ENCODE results near the gene LPAR2. TPM values are rescaled to one million over a fixed set of nuclear protein-coding genes. Genes with fewer than 3 reads are reported as not detected.

Gene LPAR2
- polyA plus RNA-seq, 3 donors: 21.6 to 34.5 (median 31.0) TPM

DNA sequence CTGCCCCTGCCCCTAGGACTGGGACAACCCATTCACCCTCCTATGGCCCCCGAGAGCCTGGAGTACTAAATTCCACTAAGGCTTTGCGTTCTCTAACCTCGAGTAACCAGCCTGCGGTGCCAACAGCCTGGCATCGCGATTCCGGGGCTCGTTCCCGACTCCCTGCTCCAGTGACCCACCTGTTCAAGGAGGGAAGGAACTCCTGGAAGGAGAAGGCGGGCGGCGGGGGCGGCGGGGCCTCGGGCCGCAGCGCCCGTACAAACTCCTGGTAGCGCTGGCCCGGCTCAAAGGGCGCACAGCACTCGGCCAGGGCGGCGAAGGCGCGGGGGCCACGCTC, 9.1 kb upstream of the LPAR2 start:
- no peak for DNase-seq (ENCODE audit: extremely low read depth in 1 of 11, low read depth in 9 of 11, low spot score in 4 of 11)

DNA sequence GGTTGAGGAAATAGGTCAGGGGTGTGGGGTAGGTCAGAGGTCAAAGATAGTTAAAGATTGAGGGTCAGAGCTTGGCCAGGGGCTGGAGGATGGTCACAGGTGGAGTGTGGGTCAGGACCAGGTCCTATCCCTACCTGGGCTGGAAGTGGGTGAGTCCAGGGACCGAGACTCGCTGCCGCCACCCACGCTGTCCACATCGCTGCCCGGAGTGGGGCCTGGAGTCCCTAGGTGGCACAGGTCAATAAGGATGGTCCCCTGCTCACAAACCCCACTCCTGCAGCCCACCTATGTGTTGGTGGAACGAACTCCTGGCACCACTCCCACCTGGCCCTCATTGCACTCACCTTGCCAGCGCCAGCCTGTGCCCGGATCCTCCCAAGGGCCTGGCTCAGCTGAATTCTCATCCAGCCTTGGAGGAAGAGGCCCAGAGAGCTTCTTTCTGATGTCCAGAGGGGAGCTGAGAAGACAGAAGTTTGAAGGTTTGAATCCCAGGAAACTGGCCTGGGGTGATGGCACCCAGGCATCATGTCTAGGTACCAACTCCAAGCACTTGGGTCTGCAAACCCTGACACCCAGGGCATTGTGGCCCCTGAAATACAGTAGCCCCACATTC, 8.7 kb upstream of the LPAR2 start:
- DNase-seq (ENCODE audit: extremely low read depth in 1 of 11, low read depth in 9 of 11, low spot score in 4 of 11): no peak

DNA sequence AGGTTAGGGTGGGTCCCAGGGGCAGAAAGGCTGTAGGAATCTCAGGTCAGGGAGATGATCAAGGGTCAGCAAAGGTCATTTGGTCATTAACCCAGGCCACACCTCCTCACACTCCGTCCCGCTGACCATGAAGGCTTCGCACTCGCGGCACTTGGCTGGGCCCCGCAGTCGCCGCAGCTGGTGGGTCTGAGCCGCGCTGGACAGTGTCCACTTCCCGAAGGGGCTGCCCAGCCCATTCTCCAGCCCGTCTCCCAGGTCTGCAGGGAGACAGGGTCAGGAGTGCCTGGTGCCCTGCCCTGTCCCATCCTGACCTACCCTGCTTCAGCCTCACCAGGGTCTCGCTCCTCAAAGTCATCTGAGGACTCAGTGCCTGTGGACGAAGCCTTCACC, 7.3 kb upstream of the LPAR2 start:
- DNase-seq (ENCODE audit: extremely low read depth in 1 of 11, low read depth in 9 of 11, low spot score in 4 of 11): no peak

DNA sequence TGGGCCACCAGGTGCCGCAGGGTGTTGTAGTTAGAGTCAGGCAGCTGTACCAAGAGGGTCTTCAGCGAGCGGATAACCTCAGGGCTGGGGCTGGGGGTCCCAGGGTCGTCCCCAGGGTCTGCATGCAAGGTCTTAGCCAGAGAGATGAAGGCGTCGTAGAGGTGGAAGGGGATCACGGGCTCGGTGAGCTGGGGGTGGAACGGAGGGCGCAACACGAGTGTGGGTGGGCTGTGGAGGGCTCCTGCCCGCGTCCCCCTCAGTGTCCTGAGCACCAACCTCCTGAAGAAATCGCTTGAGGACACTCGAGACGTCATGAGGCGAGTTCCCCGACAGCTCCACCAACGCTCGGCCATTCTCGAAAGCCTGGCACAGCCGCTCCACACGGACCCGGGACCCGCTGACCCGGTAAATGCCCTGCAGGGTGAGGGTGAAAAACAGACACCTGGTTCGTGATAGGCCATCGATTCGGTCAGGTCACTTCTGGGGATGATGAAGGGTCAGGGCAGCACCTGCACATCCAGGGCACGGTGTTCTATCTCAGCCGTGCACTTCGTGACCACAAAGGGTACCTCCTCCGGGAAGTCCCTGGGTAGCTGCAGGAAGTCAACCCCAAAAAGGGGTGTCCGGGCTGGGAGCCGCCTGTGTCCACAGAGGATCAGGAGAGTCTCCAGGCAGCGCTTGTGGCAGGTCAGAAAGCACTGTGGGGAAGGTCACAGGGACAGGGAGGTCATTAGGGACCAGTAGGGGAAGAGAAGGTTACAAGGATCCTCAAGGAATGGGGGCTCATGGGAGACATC, 6.7 kb upstream of the LPAR2 start:
- DNase-seq (ENCODE audit: extremely low read depth in 1 of 11, low read depth in 9 of 11, low spot score in 4 of 11): no peak

DNA sequence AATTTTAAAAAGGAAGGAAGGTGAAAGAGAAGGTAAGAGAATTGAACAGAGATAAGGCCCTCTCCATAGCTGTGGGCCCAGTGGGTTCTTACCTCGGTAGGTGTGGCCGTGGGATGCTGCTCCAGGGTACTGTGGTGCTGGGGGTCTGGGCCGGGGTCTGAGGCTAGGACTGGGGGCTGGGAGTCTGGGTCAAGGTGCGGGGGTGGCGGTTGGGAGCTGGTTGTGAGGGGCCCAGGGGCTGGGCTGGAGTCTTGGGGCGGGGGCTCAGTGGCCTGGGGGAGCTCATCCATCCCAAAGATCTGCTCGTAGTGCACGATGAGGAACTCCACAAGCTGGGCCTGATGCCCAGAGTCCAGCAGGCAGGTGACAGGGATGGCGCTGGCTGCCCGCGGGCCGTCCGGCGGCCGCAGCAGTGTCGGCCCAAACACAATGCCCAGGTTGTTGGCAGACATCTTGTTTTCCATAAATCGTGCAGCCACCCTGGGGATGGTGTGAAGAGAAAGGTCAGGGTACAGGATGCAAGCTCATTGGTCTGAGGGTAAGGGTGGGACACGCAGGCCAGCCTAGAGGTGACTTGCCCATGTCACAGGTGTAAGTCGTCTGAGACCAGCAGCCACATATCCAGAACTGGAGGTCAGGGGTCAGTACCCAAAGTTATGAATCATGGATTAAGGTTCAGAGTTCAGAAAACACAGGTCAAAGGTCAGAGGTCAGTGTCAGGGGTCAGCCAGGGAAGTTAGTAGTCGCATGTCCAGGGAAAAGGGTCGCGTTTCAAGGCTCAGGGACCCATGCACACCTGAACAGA, 5.9 kb upstream of the LPAR2 start:
- DNase-seq (ENCODE audit: extremely low read depth in 1 of 11, low read depth in 9 of 11, low spot score in 4 of 11): no peak

DNA sequence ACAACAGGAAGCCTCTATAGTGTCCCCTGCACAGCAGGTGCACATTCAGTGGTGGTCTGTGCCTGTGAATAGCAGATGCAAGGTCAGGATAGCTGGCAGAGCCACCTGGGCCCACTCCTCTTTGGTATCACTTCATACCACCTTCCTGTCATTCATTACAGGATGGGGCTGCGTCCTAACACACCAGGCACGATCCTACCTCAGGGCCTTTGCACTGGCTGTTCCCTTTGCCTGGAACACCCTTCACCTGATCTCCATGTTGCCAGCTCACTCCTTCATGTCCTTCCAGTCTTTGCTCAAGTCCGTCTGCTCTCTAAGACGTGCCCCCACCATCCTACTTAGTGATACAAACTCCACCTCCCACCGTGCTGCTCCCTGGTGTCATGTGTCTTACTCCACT, 4.6 kb upstream of the LPAR2 start:
- no peak for DNase-seq (ENCODE audit: extremely low read depth in 1 of 11, low read depth in 9 of 11, low spot score in 4 of 11)

DNA sequence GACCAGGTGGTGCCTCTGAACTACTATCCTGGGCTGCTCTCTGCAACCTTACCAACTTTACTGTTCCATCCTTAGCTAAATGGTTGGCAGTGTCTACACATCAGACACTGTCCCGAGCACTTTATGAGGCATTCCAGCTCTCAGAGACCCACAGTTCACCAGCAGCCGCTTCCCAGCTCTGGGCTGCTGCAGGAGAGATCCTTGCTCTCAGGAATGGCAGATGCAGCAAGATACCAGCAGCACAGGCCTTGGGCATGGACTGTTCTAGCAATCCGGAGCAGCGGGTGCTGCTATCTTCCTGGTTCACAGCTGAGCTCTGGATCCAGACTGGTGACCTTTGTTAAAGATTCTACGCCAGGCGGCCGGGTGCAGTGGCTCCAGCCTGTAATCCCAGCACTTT, 3.3 kb upstream of the LPAR2 start:
- no peak for DNase-seq (ENCODE audit: extremely low read depth in 1 of 11, low read depth in 9 of 11, low spot score in 4 of 11)

DNA sequence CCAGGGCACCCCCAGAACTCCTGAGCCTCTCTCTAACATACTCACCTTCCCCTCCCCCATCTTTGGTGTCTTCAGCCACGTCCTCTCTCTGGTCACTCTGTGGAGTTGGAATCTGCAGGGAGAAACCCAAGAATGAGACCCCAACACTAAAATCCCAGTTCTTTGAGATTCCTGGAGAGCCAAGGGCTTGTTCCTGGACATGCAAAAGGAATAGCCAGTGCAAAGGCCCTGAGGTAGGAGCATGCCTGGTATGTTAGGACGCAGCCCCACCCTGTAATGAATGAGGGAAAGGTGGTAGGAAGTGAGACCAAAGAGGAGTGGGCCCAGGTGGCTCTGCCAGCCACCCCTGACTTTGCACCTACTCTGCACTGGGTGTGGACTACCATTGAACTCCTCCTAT, 2.4 kb upstream of the LPAR2 start:
- no peak for DNase-seq (ENCODE audit: extremely low read depth in 1 of 11, low read depth in 9 of 11, low spot score in 4 of 11)

DNA sequence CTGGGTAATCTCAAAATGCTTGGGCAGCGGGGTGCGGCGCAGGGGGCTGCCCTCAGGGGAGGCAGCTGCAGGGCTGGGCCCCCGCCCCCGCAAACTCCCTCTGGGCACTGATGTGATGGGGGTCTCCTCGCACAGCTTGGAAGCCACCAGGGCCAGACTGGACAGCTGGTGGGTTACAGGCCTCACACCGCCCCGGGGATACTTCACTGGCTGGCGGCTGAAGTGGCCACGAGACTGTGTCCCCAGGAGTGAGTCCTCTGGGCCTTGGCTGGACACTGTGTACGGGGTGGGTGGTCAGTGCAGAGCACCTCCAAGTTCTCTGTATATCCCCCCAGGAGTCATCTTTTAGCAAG, 2.0 kb upstream of the LPAR2 start:
- no peak for DNase-seq (ENCODE audit: extremely low read depth in 1 of 11, low read depth in 9 of 11, low spot score in 4 of 11)

DNA sequence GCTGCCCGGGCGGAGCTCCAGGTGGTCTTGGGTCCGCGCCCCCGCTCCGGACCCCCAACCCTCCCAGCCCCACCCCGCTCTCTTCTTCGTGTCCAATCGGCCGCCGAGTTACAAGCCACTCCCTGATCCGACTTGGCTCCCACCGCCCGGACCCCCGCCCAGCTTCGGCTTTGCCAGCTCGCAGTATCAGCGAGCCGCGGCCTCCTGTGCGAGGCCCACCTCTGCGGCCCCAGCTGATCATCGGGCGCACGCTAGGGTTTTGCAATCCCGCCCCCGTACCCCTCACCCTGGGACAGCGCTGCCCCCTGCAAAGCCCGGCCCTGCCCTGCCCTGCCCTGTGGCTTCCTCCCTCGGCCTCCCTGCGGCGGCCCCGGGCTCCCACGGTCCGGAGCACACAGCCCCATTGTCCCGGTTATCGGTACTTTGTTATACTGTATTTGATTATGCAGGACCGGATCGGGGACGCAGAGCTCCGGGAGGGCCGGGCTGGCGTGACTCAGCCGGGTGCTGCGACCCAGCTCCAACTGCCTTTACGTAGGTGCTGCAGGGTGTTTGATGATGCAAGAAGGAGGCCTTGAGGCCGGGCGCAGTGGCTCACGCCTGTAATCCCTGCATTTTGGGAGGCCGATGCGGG, 598 bp upstream of the LPAR2 start:
- DNase-seq (ENCODE audit: extremely low read depth in 1 of 11, low read depth in 9 of 11, low spot score in 4 of 11): peak in 5 of 11 donors; percentile 53 to 76 (median 57)

DNA sequence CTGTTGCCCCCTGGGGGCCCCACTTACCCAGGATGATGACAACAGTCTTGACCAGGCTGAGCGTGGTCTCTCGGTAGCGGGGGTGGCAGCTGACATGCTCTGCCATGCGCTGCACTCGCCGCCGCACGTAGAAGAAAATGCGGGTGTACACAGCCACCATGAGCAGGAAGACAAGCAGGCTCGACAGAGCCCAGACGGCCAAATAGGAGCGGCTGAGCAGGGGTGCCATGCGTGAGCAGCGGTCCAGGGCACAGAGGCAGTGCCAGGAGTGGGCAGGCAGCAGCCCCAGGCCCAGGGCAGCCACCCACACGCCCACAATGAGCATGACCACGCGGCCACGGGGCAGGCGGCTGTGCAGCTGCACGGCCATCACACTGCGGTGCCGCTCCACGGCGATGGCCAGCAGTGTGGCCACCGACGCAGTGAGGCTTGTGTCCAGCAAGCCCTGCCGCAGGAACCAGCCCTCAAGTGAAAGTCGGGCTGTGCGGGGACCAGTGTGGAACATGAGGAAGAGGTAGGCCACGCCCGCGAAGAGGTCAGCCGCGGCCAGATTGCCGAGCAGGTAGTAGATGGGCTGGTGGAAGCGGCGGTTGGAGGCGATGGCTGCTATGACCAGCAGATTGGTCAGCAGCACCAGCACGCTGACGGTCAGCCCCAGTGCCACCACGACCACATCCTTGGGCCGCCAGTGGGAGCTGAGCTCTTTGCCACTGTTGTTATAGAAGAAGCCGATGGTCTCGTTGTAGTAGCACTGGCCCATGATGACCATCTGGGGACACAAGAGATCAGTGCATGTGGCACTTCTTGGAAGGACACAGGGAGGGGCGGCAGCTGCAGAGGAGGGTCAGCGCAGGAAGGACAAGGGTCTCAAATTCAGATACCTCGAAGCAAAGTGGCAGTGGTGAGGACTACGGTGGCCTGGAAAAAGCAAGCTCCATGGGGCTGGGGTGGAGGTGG, 1.2 kb downstream of the LPAR2 start:
- DNase-seq (ENCODE audit: extremely low read depth in 1 of 11, low read depth in 9 of 11, low spot score in 4 of 11): no peak

DNA sequence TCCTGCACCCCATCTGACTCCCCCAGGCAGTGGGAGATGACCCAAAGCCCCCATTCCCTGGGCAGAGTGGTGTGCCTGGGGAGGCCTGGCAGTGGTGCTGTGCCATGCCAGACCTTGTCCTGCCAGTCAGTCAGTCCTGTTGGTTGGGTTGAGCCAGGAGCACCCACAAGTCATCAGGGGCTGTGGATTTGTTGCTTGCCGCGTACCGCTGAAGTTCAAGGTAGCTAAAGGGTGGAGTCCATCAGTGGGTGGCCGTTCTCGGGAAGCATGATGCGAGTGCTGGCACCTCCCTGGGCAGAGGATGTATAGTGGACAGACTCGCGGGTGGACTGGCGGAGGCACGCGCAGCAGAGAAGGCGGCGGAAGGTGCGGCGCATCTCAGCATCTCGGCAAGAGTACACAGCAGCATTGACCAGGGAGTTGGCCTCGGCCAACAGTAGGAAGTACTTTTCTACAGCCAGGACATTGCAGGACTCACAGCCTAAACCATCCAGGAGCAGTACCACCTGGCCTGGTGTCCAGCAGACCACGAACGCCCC, 3.9 kb downstream of the LPAR2 start:
- DNase-seq (ENCODE audit: extremely low read depth in 1 of 11, low read depth in 9 of 11, low spot score in 4 of 11): no peak

DNA sequence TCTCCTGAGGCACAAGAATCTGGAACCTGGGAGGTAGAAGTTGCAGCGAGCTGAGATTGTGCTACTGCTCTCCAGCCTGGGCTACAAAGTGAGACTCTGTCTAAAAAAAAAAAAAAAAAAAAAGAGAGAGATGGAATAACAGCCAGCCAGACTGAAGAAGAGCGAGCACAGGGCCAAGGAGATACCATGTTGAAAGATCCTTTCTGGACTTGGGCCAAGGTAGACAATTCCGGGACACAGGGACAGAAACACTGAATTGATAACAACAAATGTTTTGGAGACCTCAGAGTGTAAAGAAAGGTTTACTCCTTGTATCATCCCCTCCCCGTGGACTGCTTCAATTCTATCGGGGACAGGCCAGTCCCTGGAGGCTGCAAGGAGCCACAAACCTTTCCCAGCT, 4.6 kb downstream of the LPAR2 start:
- no peak for DNase-seq (ENCODE audit: extremely low read depth in 1 of 11, low read depth in 9 of 11, low spot score in 4 of 11)

DNA sequence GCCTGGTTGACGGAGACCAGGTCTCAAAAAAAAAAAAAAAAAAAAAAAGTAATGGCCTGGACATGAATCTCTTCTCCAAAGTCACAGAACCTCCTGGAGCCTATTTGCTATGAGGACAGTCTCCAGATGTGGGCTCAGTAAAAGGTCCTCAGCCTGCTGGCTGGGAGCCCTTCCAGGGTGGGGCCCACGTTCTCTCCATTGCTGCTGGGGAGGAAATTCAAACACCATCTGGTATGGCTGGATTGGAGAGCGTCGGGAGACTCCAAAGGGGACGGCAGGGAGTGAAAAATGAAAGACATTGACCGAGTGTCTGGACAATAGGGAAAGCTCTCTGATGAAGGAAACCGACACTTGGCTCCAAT, 8.2 kb downstream of the LPAR2 start:
- DNase-seq (ENCODE audit: extremely low read depth in 1 of 11, low read depth in 9 of 11, low spot score in 4 of 11): no peak

DNA sequence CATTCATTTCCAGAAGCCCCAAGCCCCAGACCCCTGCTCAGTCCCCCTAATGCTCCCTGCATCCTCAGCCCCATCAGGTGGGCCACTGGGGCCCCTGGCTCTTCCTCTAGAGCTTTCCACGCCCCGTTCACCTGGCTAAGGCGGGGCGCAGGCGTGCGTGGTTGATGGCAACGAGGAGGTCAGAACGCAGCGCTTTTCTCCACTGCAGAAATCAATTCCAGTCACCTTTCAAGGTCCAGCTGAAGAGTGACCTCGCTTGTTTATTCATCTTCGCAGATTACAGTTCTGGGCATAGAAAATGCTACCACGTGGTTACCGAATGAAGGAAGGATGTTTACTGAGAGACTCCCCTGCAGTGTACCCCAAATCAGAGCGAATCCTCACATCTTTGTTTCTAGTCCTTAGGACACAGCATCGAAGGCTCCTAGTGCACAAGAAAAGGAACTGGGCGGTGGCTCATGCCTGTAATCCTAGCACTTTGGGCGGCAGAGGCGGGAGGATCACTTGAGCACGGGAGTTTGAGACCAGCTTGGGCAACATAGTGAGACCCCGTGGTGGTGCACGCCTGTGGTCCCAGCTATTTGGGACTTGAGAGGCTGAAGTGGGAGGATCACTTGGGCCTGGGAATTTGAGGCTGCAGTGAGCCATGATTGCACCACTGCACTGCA, 8.7 kb downstream of the LPAR2 start:
- DNase-seq (ENCODE audit: extremely low read depth in 1 of 11, low read depth in 9 of 11, low spot score in 4 of 11): no peak

DNA sequence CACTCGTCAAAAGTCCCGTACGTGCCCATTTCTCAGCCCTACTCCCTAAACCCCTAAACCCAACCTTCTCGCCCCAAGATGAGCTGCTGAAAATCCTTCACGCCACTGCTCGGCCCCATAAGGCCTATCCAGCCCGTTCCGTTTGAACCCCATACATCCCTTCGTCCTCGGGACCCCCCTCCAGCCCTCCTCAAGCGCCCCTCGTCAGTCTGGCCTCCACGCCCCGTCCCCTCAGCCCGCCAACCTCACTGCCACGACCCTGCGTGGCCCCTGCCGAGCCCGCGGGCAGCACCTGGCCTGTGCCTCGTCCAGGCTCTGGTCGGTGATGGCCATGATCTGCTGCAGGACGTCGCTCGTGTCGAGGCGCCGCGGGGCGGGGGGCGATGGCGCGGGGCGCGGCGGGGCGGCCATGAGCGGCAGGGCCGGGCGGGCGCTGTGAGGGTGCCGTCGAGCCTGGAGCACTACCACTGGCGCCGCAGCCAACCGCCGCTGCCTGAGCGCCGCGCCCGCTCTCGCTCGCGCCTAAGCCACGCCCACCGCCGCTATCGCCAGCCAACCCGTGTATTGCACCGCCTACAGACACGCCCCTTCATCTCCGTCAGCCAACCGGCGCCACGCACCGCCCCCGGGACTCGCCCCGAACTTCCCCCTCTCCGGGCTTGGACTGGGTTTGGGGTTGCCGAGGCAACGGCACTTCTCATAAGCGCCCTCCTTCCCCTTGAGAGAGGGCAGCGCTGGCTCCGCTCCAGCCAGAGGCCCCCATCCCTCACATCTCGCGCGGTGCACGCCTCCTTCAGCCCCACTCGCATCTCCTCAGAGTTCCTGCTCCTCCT, 9.6 kb downstream of the LPAR2 start, which contains the start of gene PBX4:
Gene PBX4, minus strand, starts transcription at position 469 of the 833 bp plus-strand sequence. Its CDS starts 58 bp downstream, at position 411.
- DNase-seq (ENCODE audit: extremely low read depth in 1 of 11, low read depth in 9 of 11, low spot score in 4 of 11): peak; percentile 77 to 93 (median 92)

DNA sequence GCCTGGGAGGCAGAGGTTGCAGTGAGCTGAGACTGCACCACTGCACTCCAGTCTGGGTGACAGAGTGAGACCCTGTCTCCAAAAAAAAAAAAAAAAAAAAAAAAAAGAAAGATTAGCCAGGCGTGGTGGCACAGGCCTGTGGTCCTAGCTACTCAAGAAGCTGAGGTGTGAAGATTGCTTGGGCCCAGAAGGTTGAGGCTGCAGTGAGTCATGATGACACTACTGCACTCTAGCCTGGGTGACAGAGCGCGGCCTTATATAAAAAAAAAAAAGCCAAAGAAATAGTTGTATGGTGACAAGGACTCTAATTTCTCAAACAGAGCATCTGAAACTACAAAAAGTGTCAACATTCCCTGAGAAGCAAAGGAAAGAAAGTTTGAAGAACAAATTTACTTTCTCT, 12.9 kb downstream of the LPAR2 start:
- no peak for DNase-seq (ENCODE audit: extremely low read depth in 1 of 11, low read depth in 9 of 11, low spot score in 4 of 11)
